Ramos (cell line): ENCODE data around the gene RBMS1.

ENCODE experiments used
- in situ Hi-C: fragments of 300-500 bp; cut with MboI; formaldehyde crosslinking; loops from one replicate; pipeline ENCODE4 v1.14.3; 2022; ENCODE audit warnings: low sequenced_read_pairs; ENCODE audit not compliant: unreplicated experiment

The RBMS1 gene

GRCh38 chr2:160390544-160391455, 102.8 kb downstream of the RBMS1 start:
- in situ Hi-C loops, result no loop called here

GRCh38 chr2:160389875-160390274, 103.7 kb downstream of the RBMS1 start:
- in situ Hi-C loops, result no loop called here

GRCh38 chr2:160388464-160389263, 104.9 kb downstream of the RBMS1 start:
- in situ Hi-C loops, result no loop called here

GRCh38 chr2:160387558-160388262, 105.9 kb downstream of the RBMS1 start:
- in situ Hi-C loops, result no loop called here

- in situ Hi-C loops, result no loop called here
Observed at GRCh38 chr2:160384791-160385190, 108.8 kb downstream of the RBMS1 start.

- in situ Hi-C loops, result no loop called here
Observed at GRCh38 chr2:160381425-160381951, 112.1 kb downstream of the RBMS1 start.

- in situ Hi-C loops, result no loop called here
Observed at GRCh38 chr2:160380611-160381010, 113.0 kb downstream of the RBMS1 start.

GRCh38 chr2:160380000-160380570, 113.5 kb downstream of the RBMS1 start:
- in situ Hi-C loops, result no loop called here

- in situ Hi-C loops, result no loop called here
Observed at GRCh38 chr2:160379399-160379798, 114.2 kb downstream of the RBMS1 start.

GRCh38 chr2:160377204-160377995, 116.2 kb downstream of the RBMS1 start:
- in situ Hi-C loops, result no loop called here

- in situ Hi-C loops, result no loop called here
Observed at GRCh38 chr2:160376576-160376975, 117.0 kb downstream of the RBMS1 start.

GRCh38 chr2:160375802-160376469, 117.7 kb downstream of the RBMS1 start:
- in situ Hi-C loops, result no loop called here

- in situ Hi-C loops, result no loop called here
Observed at GRCh38 chr2:160375037-160375436, 118.6 kb downstream of the RBMS1 start.

- in situ Hi-C loops, result no loop called here
Observed at GRCh38 chr2:160373666-160374065, 119.9 kb downstream of the RBMS1 start.

GRCh38 chr2:160373263-160373662, 120.3 kb downstream of the RBMS1 start:
- in situ Hi-C loops, result no loop called here

- in situ Hi-C loops, result no loop called here
Observed at GRCh38 chr2:160372585-160372984, 121.0 kb downstream of the RBMS1 start.

GRCh38 chr2:160372010-160372356, 121.6 kb downstream of the RBMS1 start:
- in situ Hi-C loops, result no loop called here

GRCh38 chr2:160371251-160372009, 122.2 kb downstream of the RBMS1 start:
- in situ Hi-C loops, result no loop called here
